CD4-positive, alpha-beta T cell (primary cell): Measurements from ENCODE around the gene SLC25A6. TPM values are rescaled to one million over a fixed set of nuclear protein-coding genes. Genes with fewer than 3 reads are reported as not detected.
"Not testable (repeated sequence)": the region's sequence is repeated elsewhere in the genome, so short reads cannot be mapped to it uniquely, and the experiment has no call there.

Experiments used
- ATAC-seq: fragments of 200-7000 bp; cut with Tn5 transposase; one replicate; pipeline ENCODE4 v1.10.0; 2022; ENCODE audit warnings: mild to moderate bottlenecking; ENCODE audit not compliant: poor library complexity
- CTCF ChIA-PET: fragments of 350-600 bp; sonication (Branson Sonifier 250); formaldehyde crosslinking; loops from one replicate; lab custom pipeline; 2021; ENCODE audit warnings: antibody characterized with exemption, inconsistent platforms; lab: Charles Lee
- POLR2A ChIA-PET: fragments of 350-600 bp; sonication (Branson Sonifier 250); formaldehyde crosslinking; loops from one replicate; lab custom pipeline; 2021; ENCODE audit warnings: antibody characterized with exemption, inconsistent platforms; lab: Charles Lee
- DNase-seq, 14 experiments: peaks; one replicate each; pipeline ENCODE4 v3.0.0-alpha.2; 2013 to 2020; ENCODE audit warnings: mixed read lengths in 2 of 14
- H3K27ac ChIP-seq, 2 donors: one replicate each; pipeline versions ENCODE4 v1.5.1 to v1.7.0; 2013; ENCODE audit warnings: low read length in 2 of 2, low read depth in 1 of 2, mild to moderate bottlenecking in 1 of 2
- H3K27me3 ChIP-seq, 2 experiments: 1 replicate in 1 of 2; 2 replicates in 1 of 2; pipeline versions ENCODE4 v1.6.1 to v1.7.0; 2013; ENCODE audit warnings: low read length in 2 of 2, control low read depth in 1 of 2, mild to moderate bottlenecking in 1 of 2, moderate library complexity in 1 of 2; ENCODE audit not compliant: insufficient read depth in 2 of 2, control insufficient read depth in 1 of 2
- H3K36me3 ChIP-seq: one replicate; pipeline ENCODE4 v1.6.1; 2013; ENCODE audit warnings: low read length, control low read depth; ENCODE audit not compliant: insufficient read depth
- H3K4me1 ChIP-seq: one replicate; pipeline ENCODE4 v1.6.1; 2013; ENCODE audit warnings: low read length, control low read depth; ENCODE audit not compliant: insufficient read depth
- H3K4me3 ChIP-seq: one replicate; pipeline ENCODE4 v1.5.1; 2013; ENCODE audit warnings: mild to moderate bottlenecking, low read length, moderate library complexity
- H3K9me3 ChIP-seq, 2 experiments: 1 replicate in 1 of 2; 2 replicates in 1 of 2; pipeline versions ENCODE4 v1.6.1 to v1.7.0; 2013; ENCODE audit warnings: low read length in 2 of 2, mild to moderate bottlenecking in 2 of 2, control low read depth in 1 of 2, moderate library complexity in 1 of 2; ENCODE audit not compliant: control insufficient read depth in 1 of 2, insufficient read depth in 1 of 2
- H3K27ac Mint-ChIP-seq: one replicate; pipeline ENCODE4 v1.8.0; 2020; ENCODE audit warnings: mixed read lengths
- H3K27me3 Mint-ChIP-seq: one replicate; pipeline ENCODE4 v1.8.0; 2021; ENCODE audit warnings: mixed read lengths
- H3K36me3 Mint-ChIP-seq: one replicate; pipeline ENCODE4 v1.8.0; 2021; ENCODE audit warnings: low read depth, mixed read lengths
- H3K4me1 Mint-ChIP-seq: one replicate; pipeline ENCODE4 v1.8.0; 2021; ENCODE audit warnings: low read depth, mixed read lengths
- H3K4me3 Mint-ChIP-seq: one replicate; pipeline ENCODE4 v1.8.0; 2020; ENCODE audit warnings: mild to moderate bottlenecking, mixed read lengths
- H3K9me3 Mint-ChIP-seq: one replicate; pipeline ENCODE4 v1.8.0; 2020; ENCODE audit warnings: mixed read lengths
- intact Hi-C, 2 experiments: fragments of 100-400 bp; cut with DNase I in 1 of 2; cut with micrococcal nuclease in 1 of 2; formaldehyde crosslinking; loops; one replicate each; pipeline versions ENCODE4 v1.15.1 to v1.9.0; 2023 to 2025; cut with DNase I, micrococcal nuclease
- total RNA-seq, 174 experiments: library from RNA in 2 of 174; stranded (reverse) in 2 of 174; gene quantifications; one replicate each; pipeline ENCODE4 v1.2.3 and lab custom pipeline; 2021 to 2026
- TF ChIP-seq, protein P1 (sequence below): fragments of 200-600 bp; IDR thresholded peaks from one replicate; pipeline ENCODE4 v1.8.0; 2022; ENCODE audit warnings: antibody characterized with exemption, mild to moderate bottlenecking

Gene SLC25A6
- total RNA-seq, 2 experiments from 2014 or later = 338 to 340 TPM

GRCh38 chrX:1354036-1355019 is 37.6 kb downstream of the SLC25A6 start:
- Histone ChIP-seq H3K4me1 (peaks cover 10% of the 10 kb centered on the region), H3K27me3 (no peaks in the 10 kb centered on the region), H3K27ac (no peak overlapping the region), H3K4me3 (no peak overlapping the region), H3K9me3 (peaks cover 4 to 23% of the 10 kb centered on the region in 2 experiments), H3K36me3 (peaks cover 6% of the 10 kb centered on the region)
- Mint-ChIP-seq H3K4me3 (no peak overlapping the region), H3K36me3 (peaks cover 17% of the 10 kb centered on the region), H3K27ac (no peak overlapping the region), H3K4me1 (no peaks in the 10 kb centered on the region), H3K9me3 (no peaks in the 10 kb centered on the region), H3K27me3 (no peaks in the 10 kb centered on the region)
- intact Hi-C loops = no loop called here
- CTCF ChIA-PET = no interaction called here
- DNase-seq = peak in 1 of 14 experiments; percentile 22
- TF ChIP-seq, protein P1, sequence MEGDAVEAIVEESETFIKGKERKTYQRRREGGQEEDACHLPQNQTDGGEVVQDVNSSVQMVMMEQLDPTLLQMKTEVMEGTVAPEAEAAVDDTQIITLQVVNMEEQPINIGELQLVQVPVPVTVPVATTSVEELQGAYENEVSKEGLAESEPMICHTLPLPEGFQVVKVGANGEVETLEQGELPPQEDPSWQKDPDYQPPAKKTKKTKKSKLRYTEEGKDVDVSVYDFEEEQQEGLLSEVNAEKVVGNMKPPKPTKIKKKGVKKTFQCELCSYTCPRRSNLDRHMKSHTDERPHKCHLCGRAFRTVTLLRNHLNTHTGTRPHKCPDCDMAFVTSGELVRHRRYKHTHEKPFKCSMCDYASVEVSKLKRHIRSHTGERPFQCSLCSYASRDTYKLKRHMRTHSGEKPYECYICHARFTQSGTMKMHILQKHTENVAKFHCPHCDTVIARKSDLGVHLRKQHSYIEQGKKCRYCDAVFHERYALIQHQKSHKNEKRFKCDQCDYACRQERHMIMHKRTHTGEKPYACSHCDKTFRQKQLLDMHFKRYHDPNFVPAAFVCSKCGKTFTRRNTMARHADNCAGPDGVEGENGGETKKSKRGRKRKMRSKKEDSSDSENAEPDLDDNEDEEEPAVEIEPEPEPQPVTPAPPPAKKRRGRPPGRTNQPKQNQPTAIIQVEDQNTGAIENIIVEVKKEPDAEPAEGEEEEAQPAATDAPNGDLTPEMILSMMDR = no peak
- no peak for ATAC-seq
- POLR2A ChIA-PET = no interaction called here

GRCh38 chrX:1351981-1352714 is 39.8 kb downstream of the SLC25A6 start:
- POLR2A ChIA-PET = no interaction called here
- CTCF ChIA-PET = no interaction called here
- H3K36me3 ChIP-seq = no peaks in the 10 kb centered on the region
- no peak overlapping the region for H3K4me3 ChIP-seq
- Mint-ChIP-seq H3K9me3 (no peaks in the 10 kb centered on the region), H3K27me3 (no peaks in the 10 kb centered on the region), H3K27ac (no peak overlapping the region), H3K4me1 (no peaks in the 10 kb centered on the region), H3K4me3 (no peak overlapping the region), H3K36me3 (peaks cover 5% of the 10 kb centered on the region)
- intact Hi-C loops = no loop called here
- TF ChIP-seq, protein P1 = no peak
- ATAC-seq = no peak
- no peaks in the 10 kb centered on the region for H3K27me3 ChIP-seq
- H3K4me1 ChIP-seq = peaks cover 10% of the 10 kb centered on the region
- no peak for DNase-seq
- H3K27ac ChIP-seq = no peak overlapping the region
- H3K9me3 ChIP-seq = peaks cover 0 to 7% of the 10 kb centered on the region in 2 experiments

DNA sequence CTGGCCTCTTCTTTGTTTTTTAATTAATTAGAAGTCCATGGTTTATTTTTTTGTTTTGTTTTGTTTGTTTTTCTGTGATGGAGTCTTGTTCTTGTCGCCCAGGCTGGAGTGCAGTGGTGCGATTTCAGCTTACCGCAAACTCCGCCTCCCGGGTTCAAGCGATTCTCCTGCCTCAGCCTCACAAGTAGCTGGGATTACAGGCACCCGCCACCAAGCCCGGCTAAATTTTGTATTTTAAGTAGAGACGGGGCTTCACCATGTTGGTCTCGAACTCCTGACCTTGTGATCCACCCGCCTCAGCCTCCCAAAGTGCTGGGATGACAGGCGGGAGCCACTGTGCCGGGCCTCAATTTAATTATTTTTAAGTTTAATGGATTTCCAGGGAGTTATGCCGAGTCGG is 42.3 kb downstream of the SLC25A6 start:
- CTCF ChIA-PET, H3K4me1 ChIP-seq, H3K4me3 Mint-ChIP-seq, intact Hi-C loops, DNase-seq, POLR2A ChIA-PET, H3K27me3 Mint-ChIP-seq, H3K4me1 Mint-ChIP-seq, ATAC-seq, H3K27ac Mint-ChIP-seq, H3K27ac ChIP-seq, H3K4me3 ChIP-seq, H3K9me3 ChIP-seq, H3K36me3 Mint-ChIP-seq, H3K27me3 ChIP-seq, H3K9me3 Mint-ChIP-seq, H3K36me3 ChIP-seq: not testable (repeated sequence)
